SK-N-SH (cell line): ENCODE data around the gene ASB15. TPM values are rescaled to one million over a fixed set of nuclear protein-coding genes. Genes with fewer than 3 reads are reported as not detected.

Experiments
- CTCF ChIA-PET: fragments of 300-600, 350-600 bp; formaldehyde crosslinking; extraction: SDS; loops from one replicate; lab custom pipeline; 2021; lab: Yijun Ruan, JAX
- POLR2A ChIA-PET: fragments of 350-600 bp; sonication (Branson Sonifier 250); formaldehyde crosslinking; extraction: SDS; loops from one replicate; lab custom pipeline; 2020; ENCODE audit warnings: antibody characterized with exemption, inconsistent platforms; lab: Yijun Ruan, JAX
- DNase-seq: peaks from one replicate; pipeline ENCODE4 v3.0.0; 2012
- H2AFZ ChIP-seq: fragments of 200-600 bp; sonication (generic); 2 replicates; pipeline ENCODE4 v1.8.1; 2016; ENCODE audit warnings: antibody characterized with exemption, mild to moderate bottlenecking, low read depth
- H3F3A ChIP-seq: fragments of 200-600 bp; sonication (generic); replicated peaks from 2 replicates; pipeline ENCODE3; 2016; ENCODE audit warnings: antibody characterized with exemption, mild to moderate bottlenecking; ENCODE audit not compliant: insufficient read depth
- H3K27ac ChIP-seq, 2 experiments: fragments of 200-500 bp in 1 of 2; fragments of 200-600 bp in 1 of 2; sonication (Bioruptor generic) in 1 of 2; sonication (generic), shearing (Covaris generic) in 1 of 2; 2 replicates each; pipeline versions ENCODE4 v1.5.1 to v1.6.1; 2014 to 2016; ENCODE audit warnings: low read depth in 2 of 2, inconsistent platforms in 1 of 2, low read length in 1 of 2, mild to moderate bottlenecking in 1 of 2, mixed read lengths in 1 of 2
- H3K27me3 ChIP-seq: fragments of 200-600 bp; sonication (generic), shearing (Covaris generic); 2 replicates; pipeline ENCODE4 v1.6.1; 2016; ENCODE audit warnings: mixed run types; ENCODE audit not compliant: insufficient read depth
- H3K36me3 ChIP-seq, 2 experiments: fragments of 200-500 bp in 1 of 2; fragments of 200-600 bp in 1 of 2; sonication (Bioruptor generic) in 1 of 2; sonication (generic) in 1 of 2; replicated peaks in 1 of 2; 2 replicates each; pipeline versions ENCODE3 to v1.5.1; 2014 to 2016; ENCODE audit warnings: low read length in 1 of 2, mild to moderate bottlenecking in 1 of 2; ENCODE audit not compliant: insufficient read depth in 2 of 2, control insufficient read depth in 1 of 2
- H3K4me1 ChIP-seq, 2 experiments: fragments of 200-500 bp in 1 of 2; fragments of 200-600 bp in 1 of 2; sonication (Bioruptor generic) in 1 of 2; sonication (generic), shearing (Covaris generic) in 1 of 2; 2 replicates each; pipeline versions ENCODE4 v1.5.1 to v1.6.1; 2014 to 2016; ENCODE audit warnings: low read depth in 1 of 2, low read length in 1 of 2, mixed run types in 1 of 2; ENCODE audit not compliant: insufficient read depth in 2 of 2, control insufficient read depth in 1 of 2
- H3K4me2 ChIP-seq: fragments of 200-600 bp; sonication (generic), shearing (Covaris generic); 2 replicates; pipeline ENCODE4 v1.6.1; 2017; ENCODE audit warnings: mixed run types
- H3K4me3 ChIP-seq, 2 experiments: fragments of 200-500 bp in 1 of 2; fragments of 200-600 bp in 1 of 2; sonication (Bioruptor generic) in 1 of 2; sonication (generic), shearing (Covaris generic) in 1 of 2; 2 replicates each; pipeline versions ENCODE4 v1.5.1 to v1.8.1; 2014 to 2016; ENCODE audit warnings: low read depth in 2 of 2, inconsistent platforms in 1 of 2, low read length in 1 of 2, mild to moderate bottlenecking in 1 of 2, mixed read lengths in 1 of 2, moderate library complexity in 1 of 2
- H3K79me2 ChIP-seq: fragments of 200-600 bp; sonication (generic); 2 replicates; pipeline ENCODE4 v1.8.1; 2017; ENCODE audit warnings: mild to moderate bottlenecking; ENCODE audit not compliant: insufficient read depth
- H3K9ac ChIP-seq: fragments of 200-600 bp; sonication (generic); 2 replicates; pipeline ENCODE4 v1.6.1; 2017; ENCODE audit warnings: mixed run types
- H3K9me2 ChIP-seq: fragments of 200-600 bp; sonication (generic); 2 replicates; pipeline ENCODE4 v1.6.1; 2017; ENCODE audit warnings: mixed run types
- H3K9me3 ChIP-seq: fragments of 200-600 bp; sonication (generic); 2 replicates; pipeline ENCODE4 v1.6.1; 2017; ENCODE audit warnings: mixed run types, mild to moderate bottlenecking, moderate library complexity
- H4K20me1 ChIP-seq: fragments of 200-600 bp; sonication (generic); 2 replicates; pipeline ENCODE4 v1.6.1; 2017; ENCODE audit warnings: mild to moderate bottlenecking, mixed run types; ENCODE audit not compliant: insufficient read depth
- EP300 ChIP-seq, 2 experiments: IDR thresholded peaks; 2 replicates each; pipeline versions ENCODE4 v1.4.0 to v1.6.1; 2012; ENCODE audit warnings: borderline replicate concordance in 1 of 2, low read depth in 1 of 2, low read length in 1 of 2
- EZH2phosphoT487 ChIP-seq: fragments of 200-600 bp; sonication (generic); IDR thresholded peaks from 2 replicates; pipeline ENCODE4 v1.6.1; 2017; ENCODE audit warnings: low read depth, mixed run types, mild to moderate bottlenecking, antibody characterized with exemption, moderate library complexity, borderline replicate concordance
- FOSL2 ChIP-seq: IDR thresholded peaks from 2 replicates; pipeline ENCODE4 v1.4.0; 2012; ENCODE audit warnings: low read depth, mild to moderate bottlenecking, moderate library complexity, borderline replicate concordance
- FOXJ3 ChIP-seq: sonication (generic); formaldehyde crosslinking; IDR thresholded peaks from 2 replicates; pipeline ENCODE4 v1.5.1; 2020; ENCODE audit warnings: mild to moderate bottlenecking, missing genetic modification reagents
- FOXM1 ChIP-seq: IDR thresholded peaks from 2 replicates; pipeline ENCODE4 v1.4.0; 2012; ENCODE audit warnings: low read depth, mild to moderate bottlenecking
- GATA2 ChIP-seq: sonication (generic); formaldehyde crosslinking; IDR thresholded peaks from 2 replicates; pipeline ENCODE4 v1.5.0; 2020; ENCODE audit warnings: mild to moderate bottlenecking, missing genetic modification reagents
- MEF2A ChIP-seq: IDR thresholded peaks from 2 replicates; pipeline ENCODE4 v1.4.0; 2012; ENCODE audit warnings: low read depth, borderline replicate concordance
- MXI1 ChIP-seq: IDR thresholded peaks from 2 replicates; pipeline ENCODE4 v1.6.1; 2012; ENCODE audit warnings: mild to moderate bottlenecking, low read depth, low read length, improper control_type of control experiment
- NRF1 ChIP-seq: IDR thresholded peaks from 2 replicates; pipeline ENCODE4 v1.6.1; 2012; ENCODE audit warnings: low read depth, mild to moderate bottlenecking, low read length
- POLR2AphosphoS5 ChIP-seq: IDR thresholded peaks from 2 replicates; pipeline ENCODE4 v1.6.1; 2012; ENCODE audit warnings: low read depth, low read length
- RAD21 ChIP-seq: IDR thresholded peaks from 2 replicates; pipeline ENCODE4 v1.6.1; 2012; ENCODE audit warnings: mild to moderate bottlenecking, low read length
- RCOR1 ChIP-seq: fragments of 150-350 bp; IDR thresholded peaks from 2 replicates; pipeline ENCODE4 v1.6.1; 2017; ENCODE audit warnings: antibody characterized with exemption, low read length
- RFX5 ChIP-seq: IDR thresholded peaks from 2 replicates; pipeline ENCODE4 v1.6.1; 2012; ENCODE audit warnings: mild to moderate bottlenecking, improper control_type of control experiment, low read length
- RXRA ChIP-seq: IDR thresholded peaks from 2 replicates; pipeline ENCODE4 v1.4.0; 2012; ENCODE audit warnings: low read depth, mild to moderate bottlenecking, borderline replicate concordance
- SIN3A ChIP-seq: IDR thresholded peaks from 2 replicates; pipeline ENCODE4 v1.6.1; 2012; ENCODE audit warnings: low read depth, mild to moderate bottlenecking, low read length, moderate library complexity, borderline replicate concordance
- SMC3 ChIP-seq: IDR thresholded peaks from 2 replicates; pipeline ENCODE4 v1.6.1; 2012; ENCODE audit warnings: low read depth, low read length, improper control_type of control experiment
- TCF12 ChIP-seq: IDR thresholded peaks from 2 replicates; pipeline ENCODE4 v1.4.0; 2012
- WGBS: methylation state at CpG from one replicate; pipeline ENCODE4 v1.1.6; 2017; ENCODE audit warnings: low lambda C conversion rate; 5-methylcytosine and 5-hydroxymethylcytosine counted together
- polyA plus RNA-seq, 3 experiments: library from polyadenylated mRNA; depleted of rRNA; stranded (reverse); fragments of >200 nt; gene quantifications; 2 replicates each; pipeline ENCODE4 v1.2.3, GENCODE V29; 2012
- TF ChIP-seq, protein P1 (sequence below): fragments of 150-350 bp; IDR thresholded peaks from 2 replicates; pipeline ENCODE4 v1.6.1; 2017; ENCODE audit warnings: antibody characterized with exemption, low read length, low read depth, borderline replicate concordance
- TF ChIP-seq, protein P2 (sequence below): fragments of 200-600 bp; sonication (generic); IDR thresholded peaks from 2 replicates; pipeline ENCODE4 v1.6.1; 2017; ENCODE audit warnings: antibody characterized with exemption, mild to moderate bottlenecking, moderate library complexity
- TF ChIP-seq, protein P3 (sequence below): IDR thresholded peaks from 2 replicates; pipeline ENCODE4 v1.4.0; 2012; ENCODE audit warnings: low read depth, borderline replicate concordance
- TF ChIP-seq, protein P4 (sequence below): IDR thresholded peaks from 2 replicates; pipeline ENCODE4; 2012
- TF ChIP-seq, protein P5 (sequence below): IDR thresholded peaks from 2 replicates; pipeline ENCODE4 v1.4.0; 2012; ENCODE audit warnings: low read depth
- TF ChIP-seq, protein P6 (sequence below): IDR thresholded peaks from 2 replicates; pipeline ENCODE4 v1.4.0; 2012; ENCODE audit warnings: low read depth, borderline replicate concordance

The ASB15 gene
- polyA plus RNA-seq, 1 of the 3 experiments (the other 2 are of a cell fraction), result not detected

DNA sequence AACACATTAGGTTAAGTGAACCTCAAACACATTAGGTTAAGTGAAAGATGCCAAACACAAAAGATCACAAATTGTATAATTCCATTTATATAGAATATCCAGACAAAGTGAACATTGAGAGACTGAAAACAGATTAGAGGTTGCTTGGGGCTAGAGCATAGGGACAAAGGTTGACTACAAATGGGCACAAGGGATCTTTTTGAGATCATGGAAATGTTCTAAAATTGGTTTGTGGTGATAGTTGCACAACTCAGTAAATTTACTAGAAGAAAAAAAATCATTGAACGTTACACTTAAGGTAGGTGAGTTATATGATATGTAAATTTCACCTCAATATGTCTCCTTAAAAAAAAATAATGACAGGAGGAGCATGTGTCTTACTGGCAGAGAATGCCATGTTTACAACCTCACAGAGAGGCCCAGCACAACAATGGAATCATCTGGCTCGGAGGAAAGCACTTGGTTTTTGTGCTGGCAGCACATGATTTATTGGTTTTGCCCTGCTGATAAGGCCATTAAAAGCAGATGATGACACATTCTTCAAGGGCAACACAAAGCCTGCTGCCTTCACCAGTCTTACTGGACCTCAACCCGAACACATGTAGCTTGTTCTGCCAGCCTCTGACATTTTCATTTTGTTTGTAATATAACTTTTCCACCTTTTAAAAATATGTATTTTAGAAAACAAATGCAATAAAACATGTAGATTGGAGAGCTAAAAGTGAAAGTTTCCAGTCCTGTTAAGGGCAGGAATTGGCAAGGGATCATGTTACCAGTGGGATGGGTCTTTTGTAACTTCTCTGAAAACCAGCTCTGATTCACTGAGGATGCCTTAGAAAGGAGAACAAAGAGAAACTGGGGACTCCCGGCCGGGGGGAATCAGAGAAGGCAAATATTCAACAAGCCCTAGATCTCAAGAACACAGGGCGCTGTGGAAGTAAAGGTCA is 42.1 kb downstream of the ASB15 start:
- H2AFZ ChIP-seq, result peak overlapping the region; percentile 66; the same call in 1 of the 2 replicates
- peak overlapping the region; percentile 29 to 31; a peak in 3 of 4 replicates for H3K4me3 ChIP-seq
- CTCF ChIA-PET, result interaction anchor here (1.0 to 4.4 kb wide), 10 partner anchors 8 to 250 kb away, joined by 3 to 27 read pairs (median 4); partner anchors contain the start of gene LMOD2
- H3K27me3 ChIP-seq, result no peaks in the 10 kb centered on the region
- H3K9me2 ChIP-seq, result no peaks in the 10 kb centered on the region
- no peaks in the 10 kb centered on the region for H4K20me1 ChIP-seq
- 26% methylated on average over 6 of the region's 6 CpGs for WGBS
- H3K4me1 ChIP-seq, result peaks cover 14 to 21% of the 10 kb centered on the region in 2 experiments; a peak in 3 of 4 replicates
- H3K27ac ChIP-seq, result peak overlapping the region; percentile 27 to 96; a peak in 3 of 4 replicates
- H3K36me3 ChIP-seq, result no peaks in the 10 kb centered on the region
- H3F3A ChIP-seq, result no peaks in the 10 kb centered on the region
- H3K9me3 ChIP-seq, result no peaks in the 10 kb centered on the region
- H3K9ac ChIP-seq, result peak overlapping the region; percentile 23; the same call in 1 of the 2 replicates
- peak overlapping the region; percentile 65 for H3K4me2 ChIP-seq
- no peaks in the 10 kb centered on the region for H3K79me2 ChIP-seq
- peak; percentile 77 for DNase-seq
- POLR2A ChIA-PET, result no interaction called here
- TF ChIP-seq, protein P1, sequence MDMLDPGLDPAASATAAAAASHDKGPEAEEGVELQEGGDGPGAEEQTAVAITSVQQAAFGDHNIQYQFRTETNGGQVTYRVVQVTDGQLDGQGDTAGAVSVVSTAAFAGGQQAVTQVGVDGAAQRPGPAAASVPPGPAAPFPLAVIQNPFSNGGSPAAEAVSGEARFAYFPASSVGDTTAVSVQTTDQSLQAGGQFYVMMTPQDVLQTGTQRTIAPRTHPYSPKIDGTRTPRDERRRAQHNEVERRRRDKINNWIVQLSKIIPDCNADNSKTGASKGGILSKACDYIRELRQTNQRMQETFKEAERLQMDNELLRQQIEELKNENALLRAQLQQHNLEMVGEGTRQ, result no peak
- TF ChIP-seq, protein P2, sequence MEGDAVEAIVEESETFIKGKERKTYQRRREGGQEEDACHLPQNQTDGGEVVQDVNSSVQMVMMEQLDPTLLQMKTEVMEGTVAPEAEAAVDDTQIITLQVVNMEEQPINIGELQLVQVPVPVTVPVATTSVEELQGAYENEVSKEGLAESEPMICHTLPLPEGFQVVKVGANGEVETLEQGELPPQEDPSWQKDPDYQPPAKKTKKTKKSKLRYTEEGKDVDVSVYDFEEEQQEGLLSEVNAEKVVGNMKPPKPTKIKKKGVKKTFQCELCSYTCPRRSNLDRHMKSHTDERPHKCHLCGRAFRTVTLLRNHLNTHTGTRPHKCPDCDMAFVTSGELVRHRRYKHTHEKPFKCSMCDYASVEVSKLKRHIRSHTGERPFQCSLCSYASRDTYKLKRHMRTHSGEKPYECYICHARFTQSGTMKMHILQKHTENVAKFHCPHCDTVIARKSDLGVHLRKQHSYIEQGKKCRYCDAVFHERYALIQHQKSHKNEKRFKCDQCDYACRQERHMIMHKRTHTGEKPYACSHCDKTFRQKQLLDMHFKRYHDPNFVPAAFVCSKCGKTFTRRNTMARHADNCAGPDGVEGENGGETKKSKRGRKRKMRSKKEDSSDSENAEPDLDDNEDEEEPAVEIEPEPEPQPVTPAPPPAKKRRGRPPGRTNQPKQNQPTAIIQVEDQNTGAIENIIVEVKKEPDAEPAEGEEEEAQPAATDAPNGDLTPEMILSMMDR, result no peak
- TF ChIP-seq, protein P3, sequence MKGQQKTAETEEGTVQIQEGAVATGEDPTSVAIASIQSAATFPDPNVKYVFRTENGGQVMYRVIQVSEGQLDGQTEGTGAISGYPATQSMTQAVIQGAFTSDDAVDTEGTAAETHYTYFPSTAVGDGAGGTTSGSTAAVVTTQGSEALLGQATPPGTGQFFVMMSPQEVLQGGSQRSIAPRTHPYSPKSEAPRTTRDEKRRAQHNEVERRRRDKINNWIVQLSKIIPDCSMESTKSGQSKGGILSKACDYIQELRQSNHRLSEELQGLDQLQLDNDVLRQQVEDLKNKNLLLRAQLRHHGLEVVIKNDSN, result peak; percentile 38; the same call in 1 of the 2 replicates
- TF ChIP-seq POLR2AphosphoS5 (peak; percentile 50), SIN3A (no peak), RXRA (peak; percentile 43; the same call in 1 of the 2 replicates), FOXJ3 (CRISPR knock-in tag) (peak; percentile 72; the same call in 1 of the 2 replicates), RAD21 (peak; percentile 8; the same call in 1 of the 2 replicates), RCOR1 (peak; percentile 82), TCF12 (peak; percentile 91), MXI1 (peak; percentile 86), EP300 (IDR thresholded peaks at IDR 0.05; ENCODE audit: borderline replicate concordance in 1 of 2, low read depth in 1 of 2, low read length in 1 of 2) (peak; percentile 46 to 78; a peak in 3 of 4 replicates), FOSL2 (no peak), EZH2phosphoT487 (no peak), RFX5 (no peak), SMC3 (no peak), NRF1 (no peak), MEF2A (no peak), FOXM1 (0 out of 2 replicates have a peak, but pooled peaks have one; percentile 35), GATA2 (CRISPR knock-in tag) (peak; percentile 95)
- TF ChIP-seq, protein P4, sequence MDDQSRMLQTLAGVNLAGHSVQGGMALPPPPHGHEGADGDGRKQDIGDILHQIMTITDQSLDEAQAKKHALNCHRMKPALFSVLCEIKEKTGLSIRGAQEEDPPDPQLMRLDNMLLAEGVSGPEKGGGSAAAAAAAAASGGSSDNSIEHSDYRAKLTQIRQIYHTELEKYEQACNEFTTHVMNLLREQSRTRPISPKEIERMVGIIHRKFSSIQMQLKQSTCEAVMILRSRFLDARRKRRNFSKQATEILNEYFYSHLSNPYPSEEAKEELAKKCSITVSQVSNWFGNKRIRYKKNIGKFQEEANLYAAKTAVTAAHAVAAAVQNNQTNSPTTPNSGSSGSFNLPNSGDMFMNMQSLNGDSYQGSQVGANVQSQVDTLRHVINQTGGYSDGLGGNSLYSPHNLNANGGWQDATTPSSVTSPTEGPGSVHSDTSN, result peak; percentile 97
- TF ChIP-seq, protein P5, sequence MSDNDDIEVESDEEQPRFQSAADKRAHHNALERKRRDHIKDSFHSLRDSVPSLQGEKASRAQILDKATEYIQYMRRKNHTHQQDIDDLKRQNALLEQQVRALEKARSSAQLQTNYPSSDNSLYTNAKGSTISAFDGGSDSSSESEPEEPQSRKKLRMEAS, result peak; percentile 82; the same call in 1 of the 2 replicates
- TF ChIP-seq, protein P6, sequence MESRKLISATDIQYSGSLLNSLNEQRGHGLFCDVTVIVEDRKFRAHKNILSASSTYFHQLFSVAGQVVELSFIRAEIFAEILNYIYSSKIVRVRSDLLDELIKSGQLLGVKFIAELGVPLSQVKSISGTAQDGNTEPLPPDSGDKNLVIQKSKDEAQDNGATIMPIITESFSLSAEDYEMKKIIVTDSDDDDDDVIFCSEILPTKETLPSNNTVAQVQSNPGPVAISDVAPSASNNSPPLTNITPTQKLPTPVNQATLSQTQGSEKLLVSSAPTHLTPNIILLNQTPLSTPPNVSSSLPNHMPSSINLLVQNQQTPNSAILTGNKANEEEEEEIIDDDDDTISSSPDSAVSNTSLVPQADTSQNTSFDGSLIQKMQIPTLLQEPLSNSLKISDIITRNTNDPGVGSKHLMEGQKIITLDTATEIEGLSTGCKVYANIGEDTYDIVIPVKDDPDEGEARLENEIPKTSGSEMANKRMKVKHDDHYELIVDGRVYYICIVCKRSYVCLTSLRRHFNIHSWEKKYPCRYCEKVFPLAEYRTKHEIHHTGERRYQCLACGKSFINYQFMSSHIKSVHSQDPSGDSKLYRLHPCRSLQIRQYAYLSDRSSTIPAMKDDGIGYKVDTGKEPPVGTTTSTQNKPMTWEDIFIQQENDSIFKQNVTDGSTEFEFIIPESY, result 0 out of 2 replicates have a peak, but pooled peaks have one; percentile 8
